Adrenal gland (tissue), 5 donors: ENCODE results near the gene POLR1H.

Source experiments
- POLR2A ChIP-seq, 2 donors: fragments of 450-650 bp; IDR thresholded peaks; one replicate each; pipeline ENCODE4 v1.6.1; 2017; ENCODE audit warnings: antibody characterized with exemption in 2 of 2, mild to moderate bottlenecking in 2 of 2, moderate library complexity in 1 of 2
- TF ChIP-seq, protein P1 (sequence below), 6 experiments: fragments of 450-650 bp in 4 of 6; fragments of 200-600 bp in 2 of 6; sonication (generic) in 1 of 6; IDR thresholded peaks; 1 replicate in 5 of 6; 2 replicates in 1 of 6; pipeline versions ENCODE4 v1.5.1 to v1.8.0; 2016 to 2021; ENCODE audit warnings: antibody characterized with exemption in 6 of 6, mild to moderate bottlenecking in 2 of 6, moderate library complexity in 1 of 6
- donor health status: DM: no; HTN: no; CAD: no.

DNA sequence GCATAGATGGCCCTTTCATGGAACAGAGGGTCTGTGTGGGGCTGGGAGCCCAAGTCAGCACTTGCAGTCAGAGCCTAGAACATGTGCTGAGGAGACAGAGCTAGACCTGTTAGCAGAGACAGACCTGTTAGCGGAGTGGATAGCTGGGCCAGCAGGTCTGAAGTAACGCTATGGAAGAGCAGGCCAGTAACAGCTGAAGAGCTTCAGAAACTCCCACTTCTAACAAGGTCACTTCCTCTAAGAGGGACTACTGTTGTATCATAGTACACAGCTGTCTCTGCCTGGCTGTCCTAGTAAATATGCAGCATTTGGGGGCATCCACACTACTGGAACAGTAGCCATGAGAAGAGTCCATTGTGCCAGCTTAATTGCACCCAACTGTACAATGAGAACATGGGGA lies 41.2 kb upstream of the POLR1H start:
- TF ChIP-seq, protein P1, sequence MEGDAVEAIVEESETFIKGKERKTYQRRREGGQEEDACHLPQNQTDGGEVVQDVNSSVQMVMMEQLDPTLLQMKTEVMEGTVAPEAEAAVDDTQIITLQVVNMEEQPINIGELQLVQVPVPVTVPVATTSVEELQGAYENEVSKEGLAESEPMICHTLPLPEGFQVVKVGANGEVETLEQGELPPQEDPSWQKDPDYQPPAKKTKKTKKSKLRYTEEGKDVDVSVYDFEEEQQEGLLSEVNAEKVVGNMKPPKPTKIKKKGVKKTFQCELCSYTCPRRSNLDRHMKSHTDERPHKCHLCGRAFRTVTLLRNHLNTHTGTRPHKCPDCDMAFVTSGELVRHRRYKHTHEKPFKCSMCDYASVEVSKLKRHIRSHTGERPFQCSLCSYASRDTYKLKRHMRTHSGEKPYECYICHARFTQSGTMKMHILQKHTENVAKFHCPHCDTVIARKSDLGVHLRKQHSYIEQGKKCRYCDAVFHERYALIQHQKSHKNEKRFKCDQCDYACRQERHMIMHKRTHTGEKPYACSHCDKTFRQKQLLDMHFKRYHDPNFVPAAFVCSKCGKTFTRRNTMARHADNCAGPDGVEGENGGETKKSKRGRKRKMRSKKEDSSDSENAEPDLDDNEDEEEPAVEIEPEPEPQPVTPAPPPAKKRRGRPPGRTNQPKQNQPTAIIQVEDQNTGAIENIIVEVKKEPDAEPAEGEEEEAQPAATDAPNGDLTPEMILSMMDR (IDR thresholded peaks at IDR 0.05): no peak
- no peak for TF ChIP-seq POLR2A (IDR thresholded peaks at IDR 0.05)
